ENCODE results near the gene SRSF4.
A peak's percentile ranks its signal among the peaks of the same experiment; 100 is the strongest.

SRSF4 gene

GRCh38 chr1:29183287-29183686 is 1.6 kb upstream of the SRSF4 start:
- peaks cover 16% of the 10 kb centered on the region for H3K4me1 ChIP-seq (ENCODE audit: control insufficient read depth, insufficient read depth, low read length, poor library complexity, severe bottlenecking)

GRCh38 chr1:29180497-29181412 is 945 bp downstream of the SRSF4 start:
- Histone ChIP-seq H3K27me3 (replicated peaks; ENCODE audit: control insufficient read depth, insufficient read depth, low read length, poor library complexity, severe bottlenecking) (no peaks in the 10 kb centered on the region), H3K4me3 (ENCODE audit: insufficient read depth, low read depth, low read length, poor library complexity, severe bottlenecking) (peak overlapping the region; percentile 89), H3K36me3 (ENCODE audit: control insufficient read depth, insufficient read depth, low read length) (no peaks in the 10 kb centered on the region), H3K4me1 (ENCODE audit: control insufficient read depth, insufficient read depth, low read length, poor library complexity, severe bottlenecking) (peaks cover 20% of the 10 kb centered on the region), H3K9me3 (ENCODE audit: control insufficient read depth, low read length) (no peaks in the 10 kb centered on the region), H3K27ac (ENCODE audit: insufficient read depth, low read length, poor library complexity, severe bottlenecking) (peak overlapping the region; percentile 99)
- DNase-seq, result no peak

More at GRCh38 chr1:29183287-29183686, 1.6 kb upstream of the SRSF4 start:
- Histone ChIP-seq H3K27me3 (replicated peaks; ENCODE audit: control insufficient read depth, insufficient read depth, low read length, poor library complexity, severe bottlenecking) (no peaks in the 10 kb centered on the region), H3K4me3 (ENCODE audit: insufficient read depth, low read depth, low read length, poor library complexity, severe bottlenecking) (no peak overlapping the region), H3K9me3 (ENCODE audit: control insufficient read depth, low read length) (no peaks in the 10 kb centered on the region), H3K27ac (ENCODE audit: insufficient read depth, low read length, poor library complexity, severe bottlenecking) (no peak overlapping the region), H3K36me3 (ENCODE audit: control insufficient read depth, insufficient read depth, low read length) (no peaks in the 10 kb centered on the region)
- DNase-seq, result no peak

DNA sequence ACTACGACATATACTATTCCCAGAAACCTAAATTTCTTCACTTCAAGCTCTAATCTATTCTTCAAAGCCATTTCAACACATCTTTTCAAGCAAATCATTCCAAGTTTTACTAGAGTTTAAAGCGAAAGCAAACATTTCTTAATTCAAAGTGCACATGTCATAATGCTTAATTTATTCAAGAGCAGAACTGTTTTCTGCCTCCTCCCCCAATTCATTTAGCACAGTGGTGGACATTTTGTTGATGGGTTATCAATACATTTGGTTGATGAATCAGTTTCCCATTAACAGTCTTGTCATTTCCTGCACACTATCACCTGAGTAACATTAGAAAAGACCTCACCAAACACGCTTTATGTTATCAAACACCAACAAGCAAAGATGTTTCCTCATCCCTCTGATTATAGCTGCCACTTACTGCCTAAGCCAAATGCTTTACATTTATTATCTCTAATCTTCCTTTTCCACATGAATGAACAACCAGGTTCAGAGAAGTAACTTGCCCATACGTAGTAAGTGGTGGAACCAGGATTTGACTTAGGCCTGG is 2.0 kb downstream of the SRSF4 start:
- H3K4me3 ChIP-seq (ENCODE audit: insufficient read depth, low read depth, low read length, poor library complexity, severe bottlenecking), result peak overlapping the region; percentile 89
- peaks cover 20% of the 10 kb centered on the region for H3K4me1 ChIP-seq (ENCODE audit: control insufficient read depth, insufficient read depth, low read length, poor library complexity, severe bottlenecking)
- no peak for DNase-seq
- peak overlapping the region; percentile 21 for H3K27ac ChIP-seq (ENCODE audit: insufficient read depth, low read length, poor library complexity, severe bottlenecking)
- no peaks in the 10 kb centered on the region for H3K36me3 ChIP-seq (ENCODE audit: control insufficient read depth, insufficient read depth, low read length)
- H3K27me3 ChIP-seq (replicated peaks; ENCODE audit: control insufficient read depth, insufficient read depth, low read length, poor library complexity, severe bottlenecking), result no peaks in the 10 kb centered on the region
- H3K9me3 ChIP-seq (ENCODE audit: control insufficient read depth, low read length), result no peaks in the 10 kb centered on the region

DNA sequence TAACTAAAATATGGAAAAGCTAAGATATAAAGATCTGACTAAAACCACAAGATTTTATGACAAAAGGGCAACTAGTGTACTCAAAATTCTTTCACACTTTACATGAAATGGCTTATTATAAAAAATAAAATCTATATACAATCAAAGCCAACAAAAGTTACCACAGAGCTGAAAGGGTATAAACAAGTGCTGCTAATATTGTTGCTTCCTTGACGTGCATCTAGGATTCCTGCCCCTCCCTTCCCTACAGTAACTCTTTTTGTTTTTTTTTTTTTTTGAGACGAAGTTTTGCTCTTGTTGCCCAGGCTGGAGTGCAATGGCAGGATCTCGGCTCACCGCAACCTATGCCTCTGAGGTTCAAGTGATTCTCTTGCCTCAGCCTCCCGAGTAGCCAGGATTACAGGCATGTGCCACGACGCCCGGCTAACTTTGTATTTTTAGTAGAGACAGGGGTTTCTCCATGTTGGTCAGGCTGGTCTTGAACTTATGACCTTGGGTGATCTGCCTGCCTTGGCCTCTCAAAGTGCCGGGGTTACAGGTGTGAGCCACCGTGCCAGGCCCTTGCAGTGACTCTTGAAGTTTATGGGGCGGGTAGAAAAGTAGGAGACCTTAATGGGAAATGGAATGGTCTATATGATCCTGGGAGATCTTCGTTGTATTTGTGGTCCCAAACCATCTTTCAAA is 4.5 kb downstream of the SRSF4 start:
- H3K27me3 ChIP-seq (replicated peaks; ENCODE audit: control insufficient read depth, insufficient read depth, low read length, poor library complexity, severe bottlenecking), result no peaks in the 10 kb centered on the region
- no peaks in the 10 kb centered on the region for H3K9me3 ChIP-seq (ENCODE audit: control insufficient read depth, low read length)
- H3K27ac ChIP-seq (ENCODE audit: insufficient read depth, low read length, poor library complexity, severe bottlenecking), result no peak overlapping the region
- peaks cover 20% of the 10 kb centered on the region for H3K4me1 ChIP-seq (ENCODE audit: control insufficient read depth, insufficient read depth, low read length, poor library complexity, severe bottlenecking)
- no peak for DNase-seq
- no peaks in the 10 kb centered on the region for H3K36me3 ChIP-seq (ENCODE audit: control insufficient read depth, insufficient read depth, low read length)
- no peak overlapping the region for H3K4me3 ChIP-seq (ENCODE audit: insufficient read depth, low read depth, low read length, poor library complexity, severe bottlenecking)

GRCh38 chr1:29176576-29176975 is 5.1 kb downstream of the SRSF4 start:
- H3K4me3 ChIP-seq (ENCODE audit: insufficient read depth, low read depth, low read length, poor library complexity, severe bottlenecking), result no peak overlapping the region
- H3K4me1 ChIP-seq (ENCODE audit: control insufficient read depth, insufficient read depth, low read length, poor library complexity, severe bottlenecking), result peaks cover 22% of the 10 kb centered on the region
- no peak overlapping the region for H3K27ac ChIP-seq (ENCODE audit: insufficient read depth, low read length, poor library complexity, severe bottlenecking)
- no peaks in the 10 kb centered on the region for H3K27me3 ChIP-seq (replicated peaks; ENCODE audit: control insufficient read depth, insufficient read depth, low read length, poor library complexity, severe bottlenecking)
- H3K36me3 ChIP-seq (ENCODE audit: control insufficient read depth, insufficient read depth, low read length), result no peaks in the 10 kb centered on the region
- H3K9me3 ChIP-seq (ENCODE audit: control insufficient read depth, low read length), result no peaks in the 10 kb centered on the region
- DNase-seq, result no peak

GRCh38 chr1:29172415-29172939 is 9.2 kb downstream of the SRSF4 start:
- DNase-seq, result no peak
- Histone ChIP-seq H3K4me3 (ENCODE audit: insufficient read depth, low read depth, low read length, poor library complexity, severe bottlenecking) (no peak overlapping the region), H3K4me1 (ENCODE audit: control insufficient read depth, insufficient read depth, low read length, poor library complexity, severe bottlenecking) (peaks cover 15% of the 10 kb centered on the region), H3K27ac (ENCODE audit: insufficient read depth, low read length, poor library complexity, severe bottlenecking) (no peak overlapping the region), H3K36me3 (ENCODE audit: control insufficient read depth, insufficient read depth, low read length) (peaks cover 9% of the 10 kb centered on the region), H3K27me3 (replicated peaks; ENCODE audit: control insufficient read depth, insufficient read depth, low read length, poor library complexity, severe bottlenecking) (no peaks in the 10 kb centered on the region), H3K9me3 (ENCODE audit: control insufficient read depth, low read length) (no peaks in the 10 kb centered on the region)

GRCh38 chr1:29171521-29171920 is 10.2 kb downstream of the SRSF4 start:
- H3K27ac ChIP-seq (ENCODE audit: insufficient read depth, low read length, poor library complexity, severe bottlenecking), result no peak overlapping the region
- H3K4me3 ChIP-seq (ENCODE audit: insufficient read depth, low read depth, low read length, poor library complexity, severe bottlenecking), result no peak overlapping the region
- no peak for DNase-seq
- peaks cover 16% of the 10 kb centered on the region for H3K36me3 ChIP-seq (ENCODE audit: control insufficient read depth, insufficient read depth, low read length)
- H3K27me3 ChIP-seq (replicated peaks; ENCODE audit: control insufficient read depth, insufficient read depth, low read length, poor library complexity, severe bottlenecking), result no peaks in the 10 kb centered on the region
- peaks cover 17% of the 10 kb centered on the region for H3K4me1 ChIP-seq (ENCODE audit: control insufficient read depth, insufficient read depth, low read length, poor library complexity, severe bottlenecking)
- H3K9me3 ChIP-seq (ENCODE audit: control insufficient read depth, low read length), result no peaks in the 10 kb centered on the region

DNA sequence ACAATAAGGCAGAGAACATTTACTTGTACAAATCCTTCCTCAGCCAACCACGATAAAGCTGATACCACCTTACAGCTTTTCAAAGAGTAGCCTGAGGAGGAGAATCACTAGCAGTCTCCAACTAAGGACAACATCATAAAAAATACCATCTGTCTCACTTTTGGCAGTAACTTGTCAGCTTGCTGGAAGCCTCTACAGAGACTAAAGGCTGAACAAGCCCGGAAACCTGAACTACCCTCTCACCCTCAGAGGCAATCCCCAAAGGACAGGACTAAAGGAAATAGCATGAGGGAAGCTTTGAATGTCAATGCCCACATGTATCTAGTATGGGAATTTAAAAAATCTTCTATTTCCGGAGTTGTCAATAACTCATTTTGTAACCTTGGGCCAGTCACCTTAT is 10.6 kb downstream of the SRSF4 start:
- DNase-seq, result no peak
- H3K9me3 ChIP-seq (ENCODE audit: control insufficient read depth, low read length), result no peaks in the 10 kb centered on the region
- H3K36me3 ChIP-seq (ENCODE audit: control insufficient read depth, insufficient read depth, low read length), result peaks cover 20% of the 10 kb centered on the region
- H3K4me3 ChIP-seq (ENCODE audit: insufficient read depth, low read depth, low read length, poor library complexity, severe bottlenecking), result no peak overlapping the region
- no peaks in the 10 kb centered on the region for H3K27me3 ChIP-seq (replicated peaks; ENCODE audit: control insufficient read depth, insufficient read depth, low read length, poor library complexity, severe bottlenecking)
- H3K4me1 ChIP-seq (ENCODE audit: control insufficient read depth, insufficient read depth, low read length, poor library complexity, severe bottlenecking), result peaks cover 20% of the 10 kb centered on the region
- no peak overlapping the region for H3K27ac ChIP-seq (ENCODE audit: insufficient read depth, low read length, poor library complexity, severe bottlenecking)

- no peaks in the 10 kb centered on the region for H3K9me3 ChIP-seq (ENCODE audit: control insufficient read depth, low read length)
- H3K27ac ChIP-seq (ENCODE audit: insufficient read depth, low read length, poor library complexity, severe bottlenecking), result no peak overlapping the region
- no peak overlapping the region for H3K4me3 ChIP-seq (ENCODE audit: insufficient read depth, low read depth, low read length, poor library complexity, severe bottlenecking)
- peaks cover 20% of the 10 kb centered on the region for H3K4me1 ChIP-seq (ENCODE audit: control insufficient read depth, insufficient read depth, low read length, poor library complexity, severe bottlenecking)
- no peak for DNase-seq
- H3K36me3 ChIP-seq (ENCODE audit: control insufficient read depth, insufficient read depth, low read length), result peaks cover 31% of the 10 kb centered on the region
- H3K27me3 ChIP-seq (replicated peaks; ENCODE audit: control insufficient read depth, insufficient read depth, low read length, poor library complexity, severe bottlenecking), result no peaks in the 10 kb centered on the region
Observed at GRCh38 chr1:29169976-29170375, 11.7 kb downstream of the SRSF4 start.

DNA sequence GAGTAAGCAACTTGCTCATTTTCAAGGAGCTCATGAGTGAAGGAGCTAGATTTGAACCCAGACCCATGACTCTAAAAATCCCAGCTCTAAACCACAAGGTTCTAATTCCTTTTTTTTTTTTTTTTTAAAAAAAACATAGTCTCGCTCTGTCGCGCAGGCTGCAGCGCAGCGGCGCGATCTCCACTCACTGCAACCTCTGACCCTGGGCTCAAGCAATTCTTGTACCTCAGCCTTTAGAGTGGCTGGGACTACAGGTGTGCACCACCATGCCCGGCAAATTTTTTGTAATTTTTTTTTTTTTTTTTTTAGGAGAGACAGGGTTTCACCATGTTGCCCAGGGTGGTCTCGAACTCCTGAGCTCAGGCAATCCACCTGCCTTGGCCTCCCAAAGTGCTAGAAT is 13.8 kb downstream of the SRSF4 start:
- no peak overlapping the region for H3K4me3 ChIP-seq (ENCODE audit: insufficient read depth, low read depth, low read length, poor library complexity, severe bottlenecking)
- H3K9me3 ChIP-seq (ENCODE audit: control insufficient read depth, low read length), result no peaks in the 10 kb centered on the region
- H3K4me1 ChIP-seq (ENCODE audit: control insufficient read depth, insufficient read depth, low read length, poor library complexity, severe bottlenecking), result peaks cover 20% of the 10 kb centered on the region
- H3K27me3 ChIP-seq (replicated peaks; ENCODE audit: control insufficient read depth, insufficient read depth, low read length, poor library complexity, severe bottlenecking), result no peaks in the 10 kb centered on the region
- no peak overlapping the region for H3K27ac ChIP-seq (ENCODE audit: insufficient read depth, low read length, poor library complexity, severe bottlenecking)
- no peak for DNase-seq
- H3K36me3 ChIP-seq (ENCODE audit: control insufficient read depth, insufficient read depth, low read length), result peaks cover 31% of the 10 kb centered on the region
